GM21367 (cell line): ENCODE data around the gene TMEM219.

Source experiments
- ATAC-seq: cut with Tn5 transposase; IDR thresholded peaks from one replicate; pipeline ENCODE4 v1.9.1; 2021; ENCODE audit not compliant: unreplicated experiment

TMEM219 gene

DNA sequence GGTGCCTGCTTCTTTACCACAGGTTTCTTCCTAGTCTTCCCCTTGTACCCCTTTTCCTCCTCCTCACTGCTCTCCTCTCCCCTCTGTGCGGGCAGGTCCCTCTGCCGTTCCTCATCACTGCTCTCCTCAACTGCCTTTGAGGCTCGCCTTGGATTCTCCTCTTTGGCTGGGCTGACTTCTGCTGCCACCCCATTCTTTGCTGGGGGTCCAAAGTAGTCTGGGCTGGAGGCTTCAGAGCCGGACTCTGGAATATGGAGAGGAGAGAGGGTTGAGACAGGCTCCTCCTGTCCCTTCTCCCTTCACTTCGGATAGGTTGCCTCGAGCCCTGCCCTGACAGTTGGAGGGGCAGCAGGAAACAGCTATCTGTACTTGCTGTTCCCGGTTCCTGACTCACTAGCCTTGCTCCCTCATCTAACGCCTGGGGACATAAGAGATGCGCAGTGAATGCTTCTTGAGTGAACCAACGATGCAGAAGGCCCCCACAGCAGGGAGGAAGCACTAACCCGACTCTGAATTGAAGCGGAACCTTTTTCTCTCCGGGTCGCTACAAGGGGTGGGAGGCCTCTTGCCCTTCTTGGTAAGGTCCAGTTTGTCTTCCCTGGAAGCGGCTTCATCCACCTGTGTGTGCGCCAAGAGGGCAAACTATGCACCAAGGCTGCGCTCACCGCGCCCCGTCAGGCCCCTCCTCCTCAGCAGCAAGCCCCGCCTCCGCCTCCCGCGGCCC lies 32.9 kb downstream of the TMEM219 start:
- ATAC-seq: peak; percentile 20

DNA sequence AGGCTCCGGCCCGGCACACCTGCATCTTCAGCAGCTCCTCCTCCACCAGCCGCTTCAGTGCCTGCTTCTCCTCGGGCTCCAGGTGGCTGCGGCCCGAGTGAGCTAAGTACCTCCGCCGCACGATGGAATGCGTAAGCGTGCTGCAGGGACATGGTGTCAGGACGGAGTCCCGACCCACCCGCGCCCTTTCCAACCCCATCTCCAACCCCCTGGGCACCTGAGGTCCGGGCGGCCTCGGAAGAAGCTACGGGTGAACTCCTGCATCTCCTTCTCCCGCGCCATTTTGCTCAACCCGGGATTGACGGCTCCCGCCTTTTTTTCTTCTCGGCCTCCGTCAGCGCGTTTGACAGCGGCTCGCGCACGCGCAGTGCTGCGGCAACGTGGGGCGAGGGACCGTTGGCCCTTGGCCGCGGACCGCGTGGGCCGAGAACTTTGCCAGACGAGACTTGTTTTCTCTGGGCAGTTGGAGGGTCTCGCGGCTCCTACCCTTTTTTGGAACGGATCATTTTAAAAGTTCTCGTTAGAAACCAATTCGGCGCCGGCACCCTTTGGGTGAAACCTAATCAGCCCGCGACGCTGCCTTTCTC lies 33.5 kb downstream of the TMEM219 start, which contains the start of gene HIRIP3:
HIRIP3 (minus strand) TSS at position 294 of the 587 bp plus-strand sequence; CDS start at position 282, 12 bp downstream.
- peak; percentile 25 for ATAC-seq

DNA sequence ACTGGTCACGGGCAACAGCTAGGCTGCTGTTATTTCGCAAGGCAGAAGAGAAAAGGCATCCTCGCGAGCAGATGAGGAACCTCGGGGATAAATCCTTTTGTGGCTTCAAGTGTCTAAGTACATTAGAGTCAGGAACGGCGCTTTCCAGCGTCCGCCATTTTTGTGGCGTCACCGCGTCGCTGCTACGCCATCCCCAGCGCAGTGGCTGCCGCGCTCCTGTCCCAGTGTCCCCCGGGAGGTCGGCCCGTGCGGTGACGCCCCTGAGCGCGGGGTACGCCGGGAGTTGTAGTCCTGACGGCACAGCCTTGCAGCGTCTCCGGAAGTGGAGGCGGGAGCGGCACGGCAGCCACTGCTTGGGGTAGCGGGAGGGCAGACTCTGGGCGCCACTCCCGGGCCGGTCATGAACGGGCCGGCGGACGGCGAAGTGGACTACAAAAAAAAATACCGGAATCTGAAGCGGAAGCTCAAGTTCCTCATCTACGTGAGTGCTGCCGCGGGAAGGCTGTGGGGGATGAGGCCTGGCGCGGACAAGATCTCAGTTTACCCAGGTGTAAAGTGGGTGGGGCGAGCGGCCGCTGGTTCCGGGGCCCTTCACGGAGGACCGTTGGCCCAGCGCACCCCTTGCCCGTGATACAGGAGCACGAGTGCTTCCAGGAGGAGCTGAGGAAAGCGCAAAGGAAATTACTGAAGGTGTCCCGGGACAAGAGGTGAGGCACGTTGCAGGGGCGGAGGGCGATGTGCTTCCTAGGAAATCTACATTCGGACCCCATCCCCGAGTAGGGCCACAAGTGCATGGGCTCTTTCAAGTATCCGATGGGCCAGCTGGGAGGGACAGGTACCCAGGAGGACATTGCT lies 34.3 kb downstream of the TMEM219 start, which contains the start of gene INO80E:
INO80E (plus strand) TSS at position 331 of the 855 bp plus-strand sequence; CDS start at position 401, 70 bp downstream.
- peak; percentile 71 for ATAC-seq

DNA sequence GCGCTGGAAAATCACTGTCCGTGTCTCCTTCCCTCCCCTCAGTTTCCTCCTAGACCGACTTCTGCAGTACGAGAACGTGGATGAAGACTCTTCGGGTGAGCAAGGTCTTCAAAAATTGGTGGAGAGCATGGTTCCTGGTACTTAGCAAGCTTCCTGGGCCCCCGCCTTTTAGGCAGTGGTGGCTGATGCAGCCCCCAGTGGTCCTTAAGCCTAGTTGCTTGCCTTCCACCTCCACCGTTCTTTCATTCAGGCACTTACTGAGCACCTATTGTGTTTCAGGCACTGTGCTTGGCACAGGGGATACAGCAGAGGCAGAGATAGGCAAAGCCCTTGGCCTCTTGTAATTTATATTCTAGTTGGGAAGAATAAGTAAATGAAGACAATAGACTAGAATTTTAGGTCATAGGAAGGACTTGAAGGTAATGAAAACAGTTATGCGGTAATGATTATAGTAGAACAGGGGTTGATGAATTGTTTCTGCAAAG lies 34.9 kb downstream of the TMEM219 start:
- ATAC-seq: no peak

DNA sequence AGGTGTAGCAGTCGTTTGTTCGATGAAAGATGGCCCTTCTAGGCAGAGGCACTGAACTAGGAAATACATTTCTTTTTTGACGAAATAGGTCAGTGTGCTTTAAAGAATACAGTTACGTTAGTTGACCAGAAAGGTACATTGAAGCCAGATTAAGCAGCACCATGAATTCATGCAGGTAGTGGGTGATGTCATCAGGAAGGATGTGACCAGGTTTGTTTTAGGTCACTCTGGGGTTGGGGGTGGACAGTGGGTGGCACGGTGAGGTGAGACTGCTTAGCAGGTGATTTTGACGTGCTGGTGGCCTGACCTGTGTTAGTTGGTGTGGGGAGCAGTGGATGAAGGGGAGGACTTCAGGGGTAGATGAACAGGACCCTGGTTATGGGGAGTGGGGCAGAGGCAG lies 37.7 kb downstream of the TMEM219 start:
- ATAC-seq: no peak

DNA sequence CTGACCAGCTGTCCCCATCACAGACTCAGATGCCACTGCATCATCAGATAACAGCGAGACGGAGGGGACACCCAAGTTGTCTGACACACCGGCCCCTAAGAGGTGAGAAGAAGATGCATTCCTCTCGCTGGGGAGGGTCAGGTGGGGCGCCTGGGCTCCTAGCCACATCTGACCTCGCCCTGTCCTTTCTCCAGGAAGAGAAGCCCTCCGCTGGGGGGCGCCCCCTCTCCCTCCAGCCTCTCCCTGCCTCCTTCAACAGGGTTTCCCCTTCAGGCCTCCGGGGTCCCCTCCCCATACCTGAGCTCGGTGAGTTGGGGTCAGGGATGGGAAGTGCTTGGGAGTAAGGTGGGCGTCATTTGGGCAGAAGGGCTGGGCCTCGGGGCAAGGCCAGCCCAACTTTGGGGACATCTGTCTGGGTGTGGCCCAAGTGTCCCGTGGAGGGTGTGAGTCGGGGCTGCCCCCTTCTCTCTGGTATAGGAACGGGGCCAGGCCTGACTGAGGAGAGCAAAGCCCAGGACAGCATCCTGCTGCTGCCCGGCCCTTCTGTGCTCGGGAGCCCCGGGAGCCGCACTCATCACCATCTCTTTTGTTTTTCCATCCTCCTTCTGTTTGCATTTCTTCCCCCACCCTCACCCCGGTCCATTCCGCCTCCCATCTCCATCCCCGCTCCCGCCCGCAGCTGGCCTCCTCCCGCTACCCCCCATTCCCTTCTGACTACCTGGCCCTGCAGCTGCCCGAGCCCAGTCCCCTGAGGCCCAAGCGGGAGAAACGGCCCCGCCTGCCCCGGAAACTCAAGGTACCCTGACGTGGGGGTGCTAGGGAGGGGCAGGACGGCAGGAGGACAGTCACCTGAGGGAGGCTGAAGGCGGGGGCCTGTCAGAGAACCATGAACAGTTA lies 39.1 kb downstream of the TMEM219 start:
- ATAC-seq: no peak

DNA sequence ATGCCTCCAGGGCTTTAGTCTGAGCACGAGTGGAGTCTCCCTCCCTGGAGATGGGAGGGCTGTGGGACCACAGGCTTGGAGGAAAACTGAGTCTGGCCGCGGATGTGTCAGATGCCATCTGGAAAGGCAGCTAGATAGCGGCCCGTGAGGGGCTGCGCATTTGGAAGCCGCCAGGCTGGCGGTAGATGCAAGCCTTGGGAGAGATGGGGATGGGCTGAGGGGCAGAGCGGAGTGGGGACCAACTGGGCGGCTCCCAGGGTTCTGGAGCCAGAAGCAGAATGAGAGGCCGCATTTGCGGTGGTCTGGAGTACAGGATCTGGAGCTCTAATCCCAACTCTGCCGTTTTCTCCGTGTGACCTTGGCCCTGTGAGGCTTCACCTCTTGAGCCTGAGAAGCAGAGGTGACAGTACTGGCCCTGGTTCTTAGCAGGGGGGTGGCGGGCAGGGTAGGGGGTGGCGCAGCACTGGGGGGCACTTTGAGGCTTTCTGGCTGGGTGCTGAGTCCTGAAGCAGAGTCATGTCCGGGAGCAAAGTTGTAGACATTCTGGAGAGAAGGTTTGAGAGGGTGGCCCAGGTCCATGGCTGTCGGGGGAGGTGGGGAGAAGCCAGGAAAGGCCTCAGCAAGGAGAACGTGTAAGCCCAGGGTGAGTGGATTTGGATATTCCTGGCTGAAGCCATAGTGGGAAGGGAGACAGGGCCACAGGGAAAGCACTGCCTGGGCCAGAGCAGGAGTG lies 40.9 kb downstream of the TMEM219 start:
- ATAC-seq: no peak

DNA sequence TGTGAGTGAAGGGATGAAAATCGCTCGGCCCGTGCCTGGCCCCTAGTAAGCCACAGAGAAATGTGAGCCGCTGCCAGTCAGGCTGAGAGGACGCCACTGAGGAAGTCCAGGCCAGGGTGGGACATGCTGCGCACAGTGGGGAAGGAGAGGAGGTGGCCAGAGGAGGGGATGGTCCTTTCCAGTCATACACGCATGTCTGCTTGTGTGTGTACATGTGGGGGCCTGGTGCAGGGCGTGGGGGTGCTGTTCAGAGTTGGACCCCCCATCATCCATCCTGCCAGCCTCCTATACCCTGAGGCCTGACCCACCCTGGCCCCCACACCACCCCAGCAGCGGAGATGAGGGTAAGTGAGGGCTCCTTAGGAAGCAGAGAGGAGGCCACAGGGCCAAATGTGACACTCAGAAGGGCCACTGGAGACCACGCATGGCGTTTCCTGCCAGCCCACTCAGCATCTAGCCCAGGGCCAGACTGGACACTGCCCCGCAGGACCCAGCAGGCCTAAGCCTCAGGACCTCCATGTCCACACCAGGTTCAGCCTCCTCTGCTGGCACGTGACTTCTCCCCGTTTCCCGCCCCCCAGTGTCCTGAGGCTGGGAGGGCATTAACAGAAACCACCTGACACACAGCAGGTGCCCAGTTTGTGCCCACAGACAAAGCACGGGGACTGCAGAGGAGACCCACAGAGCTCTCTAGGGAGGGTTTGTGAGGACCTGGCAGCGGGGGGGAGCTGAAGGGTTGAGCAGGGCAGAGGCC lies 42.0 kb downstream of the TMEM219 start:
- ATAC-seq: no peak

DNA sequence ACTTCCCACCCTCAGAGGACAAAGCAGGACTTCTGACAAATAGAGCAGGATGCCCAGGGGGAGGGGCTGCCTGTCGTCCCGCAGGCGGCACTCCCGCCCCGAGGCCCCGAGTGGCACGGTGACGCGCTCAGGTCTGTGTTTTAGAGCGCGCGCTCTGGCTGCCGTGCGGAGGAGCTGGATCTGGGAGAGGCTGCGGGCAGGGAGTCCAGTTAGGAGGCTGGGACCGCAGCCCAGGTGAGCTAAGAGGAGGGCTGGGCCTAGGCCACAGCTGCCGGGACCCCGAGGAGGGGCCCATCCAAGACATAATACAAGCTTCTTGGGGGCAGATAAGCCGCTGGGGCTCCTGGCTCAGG lies 42.5 kb downstream of the TMEM219 start:
- no peak for ATAC-seq

DNA sequence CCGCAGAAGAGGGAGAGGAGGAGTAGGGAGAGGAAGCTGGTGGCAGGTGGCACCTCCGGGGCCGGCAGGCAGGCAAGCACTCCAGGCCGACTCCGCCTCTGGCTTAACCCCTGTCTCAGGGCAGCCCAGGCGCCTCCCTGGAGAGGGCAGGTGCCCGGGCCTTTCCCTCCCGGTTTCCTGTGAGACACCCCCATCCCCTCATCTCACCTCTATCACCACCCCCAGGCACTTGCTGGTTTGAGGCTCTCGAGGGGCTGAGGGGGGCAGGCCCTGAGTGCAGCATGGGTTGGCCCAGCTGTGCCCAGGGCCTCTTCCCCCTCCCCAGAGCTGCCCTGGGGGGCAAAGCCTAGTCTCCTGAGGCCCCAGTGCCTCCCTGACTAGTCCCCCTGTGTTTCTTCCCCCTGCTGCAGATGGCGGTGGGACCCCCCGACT lies 42.9 kb downstream of the TMEM219 start:
- no peak for ATAC-seq

DNA sequence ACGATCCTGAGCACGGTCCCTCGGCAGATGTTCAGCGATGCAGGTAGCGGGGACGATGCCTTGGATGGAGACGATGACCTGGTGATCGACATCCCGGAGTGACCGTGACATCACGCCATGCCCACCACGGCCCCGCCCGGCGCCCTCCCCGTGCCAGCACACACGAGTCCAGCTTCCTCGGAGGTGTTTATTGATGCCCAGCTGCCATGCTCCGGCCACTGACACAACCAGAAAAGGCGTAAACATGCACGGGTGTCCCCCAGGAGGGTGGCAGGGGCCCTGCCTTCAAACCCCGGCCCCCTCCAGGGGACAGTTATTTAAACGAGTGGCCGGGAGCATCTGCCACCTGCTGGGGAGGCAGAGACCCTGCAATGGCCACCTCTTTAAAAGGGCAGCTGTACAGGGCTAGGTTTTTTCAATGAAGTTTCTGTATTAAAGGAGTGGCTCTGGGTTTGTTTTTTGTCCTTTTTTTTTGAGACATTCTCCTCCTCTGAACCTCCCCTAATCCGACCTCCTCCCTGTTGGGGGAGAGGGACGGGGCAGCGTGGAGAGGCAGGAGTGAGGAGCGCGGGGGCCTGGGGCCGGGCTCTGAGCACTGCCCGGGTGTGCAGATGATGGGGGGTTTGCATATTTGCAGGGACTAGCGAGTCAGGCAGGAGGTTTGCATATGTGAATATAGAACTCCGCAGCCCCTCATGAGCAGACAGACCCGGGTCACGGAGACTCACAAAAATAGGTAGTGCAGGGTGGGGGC lies 43.6 kb downstream of the TMEM219 start:
- no peak for ATAC-seq

DNA sequence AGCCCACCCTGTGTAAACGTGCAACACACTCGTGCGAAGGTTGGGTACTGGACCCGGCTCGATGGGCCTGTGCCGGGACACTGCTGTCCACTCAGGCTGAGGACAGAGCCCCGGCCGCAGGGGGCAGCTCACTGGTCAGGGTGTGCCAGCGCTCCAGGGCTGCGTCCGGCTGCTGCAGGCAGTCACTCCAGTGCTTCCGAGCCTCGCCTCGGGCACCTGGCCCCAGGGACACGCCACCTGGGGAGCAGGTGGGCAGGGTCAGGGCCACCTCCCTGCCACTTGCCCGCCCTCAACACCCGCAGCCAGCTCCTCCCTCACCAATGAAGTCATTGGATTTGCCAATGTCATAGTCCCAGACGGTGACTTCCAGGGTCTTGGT lies 44.2 kb downstream of the TMEM219 start:
- no peak for ATAC-seq

DNA sequence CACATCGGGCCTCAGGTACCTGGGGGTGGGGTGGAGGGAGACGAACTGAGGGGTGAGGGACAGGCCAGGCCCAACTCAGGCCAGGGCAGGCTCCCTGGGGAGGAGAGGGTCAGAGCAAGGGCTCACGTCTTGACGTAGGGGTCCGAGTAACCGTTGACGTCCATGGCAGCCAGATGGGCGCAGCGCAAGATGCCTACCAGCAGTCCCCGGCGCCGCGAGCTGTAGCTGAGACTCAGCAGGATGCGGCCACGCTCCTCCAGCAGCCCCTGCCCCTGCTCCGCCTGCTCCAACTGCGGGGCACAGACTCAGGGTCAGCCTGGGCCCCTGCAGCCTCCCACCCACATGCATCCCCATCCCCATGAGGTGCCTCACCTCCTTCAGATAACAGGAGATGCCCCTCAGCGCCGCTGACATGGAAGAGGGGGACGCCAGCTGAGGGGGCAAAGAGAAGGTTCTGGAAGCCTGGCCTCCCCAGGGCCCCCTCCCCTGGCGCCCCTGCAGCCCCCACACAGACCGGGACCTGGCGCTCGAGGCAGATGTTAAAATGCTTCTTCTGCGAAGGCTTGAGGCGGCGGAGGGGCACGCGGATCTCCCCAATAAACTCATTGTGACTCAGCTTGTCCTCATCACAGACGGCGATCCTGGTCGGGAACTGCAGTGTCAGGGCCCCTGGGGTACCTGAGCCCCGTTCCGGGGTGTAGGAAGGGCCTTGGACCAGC lies 44.9 kb downstream of the TMEM219 start:
- no peak for ATAC-seq

DNA sequence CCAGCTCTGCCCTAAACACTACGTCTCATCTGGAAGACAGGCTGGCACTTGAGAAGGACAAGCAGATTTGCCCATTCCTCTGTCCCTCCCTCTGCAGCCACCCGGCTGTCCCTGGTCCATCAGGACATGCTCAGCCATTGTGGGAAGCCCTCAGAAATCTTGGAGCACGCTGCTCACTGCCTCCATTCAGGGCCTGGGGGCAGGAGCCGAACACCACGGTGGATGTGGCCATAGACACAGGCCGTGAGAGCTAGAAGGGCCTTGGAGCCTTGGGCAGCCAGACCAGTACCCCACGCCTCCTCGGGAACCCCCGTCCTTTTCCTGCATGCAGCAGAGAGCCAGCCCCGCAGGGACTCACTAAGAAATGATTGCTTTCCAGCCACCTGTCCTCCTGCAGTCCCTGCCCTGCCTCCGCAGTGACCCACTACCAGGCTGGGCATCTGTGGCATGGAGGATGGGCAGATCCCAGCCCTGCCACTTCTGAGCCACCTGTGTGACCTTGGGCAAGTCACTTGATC lies 45.6 kb downstream of the TMEM219 start:
- no peak for ATAC-seq

DNA sequence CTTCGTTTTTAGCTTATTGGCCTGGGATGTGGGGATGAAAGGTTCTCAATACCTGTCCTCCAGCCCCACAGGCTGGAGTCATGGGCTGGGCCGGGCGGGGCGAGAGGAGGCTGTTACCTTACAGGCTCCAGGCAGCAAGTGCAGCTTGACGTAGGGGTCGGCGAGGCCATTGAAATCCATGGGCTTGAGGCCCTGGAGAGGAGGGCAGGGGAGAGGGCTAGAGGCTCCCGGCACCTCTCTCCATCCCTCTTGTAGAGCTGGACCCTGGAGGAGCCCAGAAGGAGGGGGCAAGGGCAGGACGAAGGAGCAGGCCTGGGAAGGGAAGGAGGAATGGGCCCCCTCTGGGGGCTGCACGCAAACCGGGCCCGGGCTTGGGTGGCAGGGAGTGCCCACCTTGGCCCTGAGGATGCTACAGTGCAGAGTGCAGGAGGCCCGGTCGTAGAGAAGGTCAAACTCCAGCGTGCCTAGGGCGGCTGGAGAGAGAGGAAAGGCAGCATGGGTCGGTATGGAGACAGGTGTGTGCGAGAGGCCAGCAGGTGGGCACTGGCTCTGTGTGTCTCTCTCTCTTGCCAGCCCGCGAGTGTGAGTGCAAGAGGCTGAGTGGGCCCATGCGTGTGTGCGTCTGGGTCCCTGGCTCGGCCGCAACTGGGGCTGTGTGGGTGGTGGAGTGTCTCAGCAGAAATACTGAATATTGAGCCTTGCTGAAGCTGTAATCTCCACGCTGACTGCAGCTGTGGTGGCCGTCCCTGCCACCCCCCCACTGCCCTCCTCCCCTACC lies 47.4 kb downstream of the TMEM219 start:
- no peak for ATAC-seq

DNA sequence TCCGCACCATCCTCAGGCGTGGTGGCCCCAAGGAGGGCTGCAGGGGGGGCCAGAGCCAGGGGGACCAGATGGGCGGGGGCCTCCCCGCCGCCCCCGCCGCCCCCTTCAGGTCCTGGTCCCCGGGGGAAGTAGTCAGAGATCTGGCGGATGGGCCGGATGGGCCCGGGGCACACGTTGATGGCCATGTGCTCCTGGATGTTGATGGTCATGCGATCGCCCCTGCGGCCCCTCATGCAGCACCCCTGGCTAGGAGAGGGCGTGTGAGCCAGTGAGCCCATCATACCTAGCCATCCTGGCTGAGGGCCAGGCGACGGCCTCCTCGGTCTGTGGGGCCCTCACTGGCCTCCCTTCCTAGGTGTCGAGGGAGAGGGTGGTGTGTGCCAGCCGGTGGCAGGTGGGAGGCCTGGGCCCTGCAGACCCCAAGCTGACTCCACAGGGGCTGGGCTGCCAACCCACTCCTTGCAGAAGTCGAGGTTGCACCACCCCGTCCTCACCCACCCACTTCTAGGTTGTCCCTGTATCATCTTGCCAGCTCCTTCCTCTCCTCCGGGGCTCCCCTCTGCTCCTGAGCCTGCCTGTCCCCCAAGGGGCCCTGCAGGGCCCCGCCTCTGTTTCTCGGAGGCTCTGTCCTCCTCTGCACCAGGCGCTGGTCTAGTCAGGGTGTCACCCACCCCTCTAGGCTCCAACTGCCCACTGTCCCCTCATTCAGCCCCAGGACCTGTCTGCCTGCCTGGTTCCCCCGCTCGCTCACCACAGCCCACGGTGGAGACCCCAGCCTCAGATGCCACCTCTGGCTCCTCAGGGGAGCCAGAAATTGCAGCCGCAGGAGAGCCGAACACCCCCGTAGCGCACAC lies 48.3 kb downstream of the TMEM219 start:
- no peak for ATAC-seq
